Jurkat, Clone E6-1 (cell line): ENCODE data around the gene CHAT.

ENCODE experiments used
- DNase-seq: peaks from one replicate; pipeline ENCODE4 v3.0.0-alpha.2; 2011; ENCODE audit warnings: low read depth, low spot score
- H3K4me3 ChIP-seq: 2 replicates; pipeline ENCODE4 v1.5.1; 2011; ENCODE audit warnings: mild to moderate bottlenecking, low read length, control low read depth, moderate library complexity

Gene CHAT

GRCh38 chr10:49700211-49700610 lies 86.4 kb downstream of the CHAT start:
- no peak overlapping the region for H3K4me3 ChIP-seq
- DNase-seq = no peak

GRCh38 chr10:49700997-49701396 lies 87.2 kb downstream of the CHAT start:
- H3K4me3 ChIP-seq = no peak overlapping the region
- no peak for DNase-seq

- DNase-seq = no peak
- no peak overlapping the region for H3K4me3 ChIP-seq
Measured at GRCh38 chr10:49707585-49707984, 93.7 kb downstream of the CHAT start.

GRCh38 chr10:49709934-49710333 lies 96.1 kb downstream of the CHAT start:
- no peak for DNase-seq
- H3K4me3 ChIP-seq = no peak overlapping the region

GRCh38 chr10:49710966-49711365 lies 97.1 kb downstream of the CHAT start:
- no peak for DNase-seq
- H3K4me3 ChIP-seq = no peak overlapping the region

- DNase-seq = no peak
- no peak overlapping the region for H3K4me3 ChIP-seq
Measured at GRCh38 chr10:49711481-49711880, 97.6 kb downstream of the CHAT start.

- DNase-seq = no peak
- no peak overlapping the region for H3K4me3 ChIP-seq
Measured at GRCh38 chr10:49713266-49713665, 99.4 kb downstream of the CHAT start.
